ENCODE results near the gene VPS9D1.
A peak's percentile ranks its signal among the peaks of the same experiment; 100 is the strongest.

The VPS9D1 gene

GRCh38 chr16:89720813-89721545, at the start of gene VPS9D1, which contains the start of gene ZNF276:
VPS9D1 (minus strand) TSS chr16:89720898; CDS start chr16:89720861, 37 bp downstream.
ZNF276 (plus strand) TSS chr16:89721537; CDS start chr16:89721641, 104 bp downstream.
- peak; percentile 85 for DNase-seq

GRCh38 chr16:89770367-89770766, 49.7 kb upstream of the VPS9D1 start:
- DNase-seq = no peak

- no peak for DNase-seq
These were observed 44.7 kb upstream of the VPS9D1 start for GRCh38 chr16:89765292-89765830.

DNA sequence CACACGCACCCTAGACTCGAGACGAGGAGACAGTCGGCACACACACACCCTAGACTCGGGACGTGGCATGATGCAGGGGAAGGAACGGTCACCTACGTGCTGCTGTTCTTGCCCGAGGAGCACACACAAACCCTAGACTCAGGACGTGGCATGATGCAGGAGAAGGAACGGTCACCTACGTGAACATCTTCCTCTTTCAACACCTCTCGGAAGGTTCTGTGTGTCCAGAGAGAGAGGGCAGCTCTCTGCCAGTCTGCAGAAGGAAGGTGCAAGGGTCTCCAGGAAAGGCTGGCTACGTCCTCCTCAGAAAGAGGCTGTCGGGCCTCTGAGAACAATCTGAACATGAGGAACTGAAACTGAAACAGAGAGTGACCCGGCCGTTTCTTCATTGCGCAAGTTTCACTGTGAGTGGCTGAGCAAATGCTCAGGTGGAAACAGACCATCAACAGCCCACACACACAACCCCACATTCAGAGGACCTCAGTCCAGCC, 44.1 kb upstream of the VPS9D1 start:
- DNase-seq = peak; percentile 68

DNA sequence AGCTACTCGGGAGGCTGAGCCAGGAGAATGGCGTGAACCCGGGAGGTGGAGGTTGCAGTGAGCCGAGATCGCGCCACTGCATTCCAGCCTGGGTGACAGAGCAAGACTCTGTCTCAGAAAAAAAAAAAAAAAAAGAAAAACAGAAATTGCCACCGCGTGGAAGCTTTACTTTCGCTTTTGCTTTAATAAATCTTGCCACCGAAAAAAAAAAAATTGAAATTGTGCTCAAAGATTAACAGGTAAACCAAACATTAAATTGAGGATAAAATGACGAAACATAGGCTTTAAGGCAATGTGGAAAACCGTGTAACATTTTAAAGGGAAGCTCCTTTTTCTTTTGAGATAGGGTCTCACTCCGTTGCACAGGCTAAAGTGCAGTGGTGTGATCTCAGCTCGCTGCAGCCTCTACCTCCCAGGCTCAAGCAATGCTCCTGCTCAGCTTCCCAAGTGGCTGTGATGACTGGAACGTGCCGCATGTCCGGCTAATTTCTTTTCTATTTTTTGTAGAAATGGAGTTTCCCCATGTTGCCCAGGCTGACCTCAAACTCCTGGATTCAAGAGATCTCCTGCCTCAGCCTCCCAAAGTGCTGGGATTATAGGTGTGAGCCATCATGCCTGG, 40.7 kb upstream of the VPS9D1 start:
- DNase-seq = peak; percentile 44

GRCh38 chr16:89759746-89760340, 39.1 kb upstream of the VPS9D1 start:
- DNase-seq = peak; percentile 44

DNA sequence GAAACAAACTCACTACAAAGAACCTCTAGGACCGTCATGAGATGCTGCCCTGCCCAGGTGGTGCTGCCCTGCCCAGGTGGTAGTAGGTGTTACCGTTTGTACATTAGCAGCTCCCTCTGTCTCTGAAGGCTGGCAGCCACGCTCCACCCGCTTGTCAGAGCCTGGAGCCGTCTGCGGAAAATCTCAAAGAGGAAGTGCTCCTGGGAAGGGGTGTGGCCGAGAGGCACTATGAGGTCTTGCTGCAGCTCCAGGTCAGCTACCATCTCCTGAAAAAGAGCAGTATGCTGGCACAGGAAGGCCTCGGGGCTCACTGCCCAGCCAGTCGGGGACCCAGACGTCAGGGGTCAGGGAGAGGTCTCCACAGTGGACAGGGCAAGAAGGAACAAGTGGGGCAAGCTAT, 28.9 kb upstream of the VPS9D1 start:
- DNase-seq = no peak

- no peak for DNase-seq
These were observed 28.2 kb upstream of the VPS9D1 start for GRCh38 chr16:89748921-89749320.

DNA sequence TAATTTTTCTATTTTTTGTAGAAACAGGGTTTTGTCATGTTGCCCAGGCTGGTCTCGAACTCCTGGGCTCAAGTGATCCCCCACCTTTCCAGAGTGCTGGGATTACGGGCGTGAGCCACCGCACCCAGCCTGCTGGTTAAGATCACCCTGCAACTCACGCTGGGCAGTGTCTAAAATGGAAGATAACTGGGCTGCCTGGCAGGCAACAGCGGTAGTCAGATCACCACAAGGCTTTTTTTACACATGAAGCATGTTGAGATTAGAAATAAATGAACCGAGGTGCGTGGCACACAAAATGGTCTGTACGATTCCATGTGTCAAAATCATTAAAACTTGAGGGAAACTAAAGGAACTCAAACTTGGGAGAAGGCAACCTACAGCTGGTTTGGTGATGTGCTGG, 27.4 kb upstream of the VPS9D1 start:
- DNase-seq = no peak

DNA sequence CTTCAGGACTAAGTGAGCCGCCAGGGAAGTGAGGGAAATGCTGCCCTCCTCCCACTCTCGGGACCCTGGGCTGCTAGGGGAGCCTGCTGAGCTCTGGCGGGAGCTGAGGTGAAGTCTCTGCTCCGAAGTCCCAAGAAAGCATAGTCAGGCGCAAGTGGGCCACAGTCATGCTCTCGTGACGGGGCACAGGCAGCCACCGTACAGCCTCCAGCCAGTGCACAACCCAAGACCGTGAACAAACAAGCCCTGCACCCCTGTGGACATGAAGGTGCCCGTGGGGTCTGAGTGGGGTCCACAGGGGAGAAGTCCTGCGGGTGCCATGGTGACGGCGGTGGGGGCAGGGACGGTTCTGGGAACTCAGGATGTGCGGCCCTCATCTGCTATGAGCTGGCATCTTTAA, 25.3 kb upstream of the VPS9D1 start:
- DNase-seq = no peak

- DNase-seq = no peak
These were observed 24.1 kb upstream of the VPS9D1 start for GRCh38 chr16:89744813-89745212.

- DNase-seq = no peak
These were observed 22.2 kb upstream of the VPS9D1 start for GRCh38 chr16:89742948-89743347.

- no peak for DNase-seq
These were observed 20.8 kb upstream of the VPS9D1 start for GRCh38 chr16:89741342-89742014.

GRCh38 chr16:89739383-89739782, 18.7 kb upstream of the VPS9D1 start:
- no peak for DNase-seq

DNA sequence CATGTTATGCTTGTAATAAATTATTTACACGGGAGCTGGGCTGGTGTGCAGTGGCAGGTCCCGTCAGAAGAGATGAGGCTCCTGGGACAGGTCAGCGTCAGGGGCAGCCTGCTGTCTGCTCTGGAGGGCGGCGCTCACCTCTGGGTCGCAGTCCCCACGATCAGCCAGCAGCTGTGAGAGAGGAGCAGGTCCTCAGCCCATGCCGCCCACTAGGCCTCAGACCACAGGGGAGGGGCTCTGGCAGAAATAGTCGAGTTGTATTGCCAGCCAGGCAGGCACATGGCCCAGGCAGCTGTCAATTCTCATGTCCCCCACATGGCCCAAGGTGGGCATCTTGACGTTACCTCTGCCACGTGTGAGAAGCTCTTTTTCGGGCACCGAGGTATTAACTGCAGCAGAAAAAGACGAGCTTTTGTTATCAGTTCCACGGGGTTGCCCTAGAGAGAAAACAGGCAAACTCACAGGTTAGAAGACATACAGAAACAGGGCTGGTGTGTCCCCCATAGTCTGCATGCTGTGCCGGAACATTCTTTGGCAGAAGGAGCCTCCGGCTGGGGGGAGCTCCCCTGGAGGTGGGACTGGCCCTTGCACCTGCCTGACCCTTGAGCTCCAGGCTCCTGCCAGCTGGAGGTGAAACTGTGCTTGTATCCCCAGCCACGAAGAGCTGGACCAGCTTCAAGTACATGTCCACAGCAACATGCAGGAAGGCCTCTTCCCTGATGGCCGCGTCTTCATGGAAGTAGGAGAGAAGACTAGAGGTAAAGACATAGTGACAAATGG, 18.0 kb upstream of the VPS9D1 start:
- no peak for DNase-seq

GRCh38 chr16:89738072-89738377, 17.3 kb upstream of the VPS9D1 start:
- no peak for DNase-seq

- peak; percentile 68 for DNase-seq
These were observed 16.8 kb upstream of the VPS9D1 start for GRCh38 chr16:89737341-89738071.

DNA sequence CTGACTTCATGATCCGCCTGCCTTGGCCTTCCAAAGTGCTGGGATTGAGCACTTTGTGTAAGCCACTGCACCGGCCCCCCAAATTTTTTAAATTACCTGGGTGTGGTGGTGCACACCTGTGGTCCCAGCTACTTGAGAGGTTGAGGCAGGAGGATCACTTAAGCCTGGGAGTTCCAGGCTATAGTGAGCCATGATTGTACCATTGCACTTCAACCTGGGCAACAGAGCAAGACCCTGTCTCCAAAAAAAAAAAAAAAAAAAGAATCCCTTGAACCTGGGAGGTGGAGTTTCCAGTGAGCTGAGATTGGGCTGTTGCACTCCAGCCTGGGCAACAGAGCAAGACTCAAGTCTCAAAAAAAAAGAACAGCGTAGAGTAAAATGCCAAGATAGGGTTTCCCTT, 15.9 kb upstream of the VPS9D1 start:
- DNase-seq = no peak

- DNase-seq = no peak
These were observed 13.1 kb upstream of the VPS9D1 start for GRCh38 chr16:89733792-89734191.

DNA sequence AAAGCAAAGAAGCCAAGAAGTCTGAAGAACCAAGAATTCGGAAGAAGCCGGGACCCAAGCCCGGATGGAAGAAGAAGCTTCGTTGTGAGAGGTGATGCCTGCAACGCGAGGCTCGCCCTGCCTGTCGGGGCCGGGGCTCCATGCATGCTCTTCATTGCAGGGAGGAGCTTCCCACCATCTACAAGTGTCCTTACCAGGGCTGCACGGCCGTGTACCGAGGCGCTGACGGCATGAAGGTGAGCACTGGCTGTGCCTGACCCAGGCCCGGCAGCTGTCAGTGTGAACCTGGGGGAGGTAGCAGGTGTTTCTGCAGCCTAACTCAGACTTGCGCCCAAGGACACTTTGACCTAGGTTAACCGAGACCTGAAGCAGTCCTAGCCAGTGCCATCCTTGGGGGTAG, 12.6 kb upstream of the VPS9D1 start:
- DNase-seq = no peak

DNA sequence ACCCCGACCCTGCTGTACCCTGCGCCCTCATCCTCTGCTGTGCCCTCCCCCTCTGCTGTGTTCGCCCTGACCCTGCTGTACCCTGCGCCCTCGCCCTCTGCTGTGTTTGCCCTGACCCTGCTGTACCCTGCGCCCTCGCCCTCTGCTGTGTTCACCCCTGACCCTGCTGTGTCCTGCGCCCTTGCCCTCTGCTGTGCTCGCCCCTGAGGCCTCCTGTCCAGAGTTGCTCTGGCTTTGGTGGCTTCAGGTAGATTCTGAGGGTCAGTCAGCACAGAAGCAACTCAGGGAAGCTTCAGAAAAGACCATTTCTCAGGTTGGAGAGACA, 12.2 kb upstream of the VPS9D1 start:
- DNase-seq = no peak

Data from CD4-positive, alpha-beta T cell treated with Interleukin-21 for 1 hour (primary cell).